Activated CD4-positive, alpha-beta T cell treated with anti-CD3 and anti-CD28 coated beads for 36 hours (primary cell): ENCODE data around the gene ADAMTS15. TPM values are rescaled to one million over a fixed set of nuclear protein-coding genes. Genes with fewer than 3 reads are reported as not detected.

Experiments used
- ATAC-seq: fragments of 200-7000 bp; cut with Tn5 transposase; one replicate; pipeline ENCODE4 v1.10.0; 2021; ENCODE audit warnings: mild to moderate bottlenecking, moderate library complexity
- CTCF ChIA-PET: fragments of 350-600 bp; sonication (Branson Sonifier 250); formaldehyde crosslinking; loops from one replicate; lab custom pipeline; 2021; ENCODE audit warnings: antibody characterized with exemption; lab: Charles Lee
- POLR2A ChIA-PET: fragments of 350-600 bp; sonication (Branson Sonifier 250); formaldehyde crosslinking; loops from one replicate; lab custom pipeline; 2021; ENCODE audit warnings: antibody characterized with exemption, inconsistent platforms; lab: Charles Lee
- DNase-seq: peaks from one replicate; pipeline ENCODE4 v3.0.0-alpha.2; 2020
- H3K27ac Mint-ChIP-seq: one replicate; pipeline ENCODE4 v1.8.0; 2021; ENCODE audit warnings: mixed read lengths
- H3K27me3 Mint-ChIP-seq: one replicate; pipeline ENCODE4 v1.8.0; 2021; ENCODE audit warnings: mixed read lengths
- H3K36me3 Mint-ChIP-seq: one replicate; pipeline ENCODE4 v1.8.0; 2021; ENCODE audit warnings: low read depth, mixed read lengths
- H3K4me1 Mint-ChIP-seq: one replicate; pipeline ENCODE4 v1.8.0; 2021; ENCODE audit warnings: mixed read lengths
- H3K4me3 Mint-ChIP-seq: one replicate; pipeline ENCODE4 v1.8.0; 2021; ENCODE audit warnings: mild to moderate bottlenecking, moderate library complexity, mixed read lengths
- H3K9me3 Mint-ChIP-seq: one replicate; pipeline ENCODE4 v1.8.0; 2021; ENCODE audit warnings: low read depth, mixed read lengths
- intact Hi-C, 2 experiments: fragments of 100-400 bp; cut with DNase I in 1 of 2; cut with micrococcal nuclease in 1 of 2; formaldehyde crosslinking; loops; one replicate each; pipeline versions ENCODE4 v1.14.2 to v1.15.1; 2022 to 2024; cut with DNase I, micrococcal nuclease
- total RNA-seq, 2 experiments: library from RNA; stranded (reverse); gene quantifications; one replicate each; pipeline ENCODE4 v1.2.3, GENCODE V29; 2021

The ADAMTS15 gene
- total RNA-seq, 2 experiments from 2014 or later = not detected

- intact Hi-C loops = no loop called here
- DNase-seq = no peak
- POLR2A ChIA-PET = no interaction called here
- CTCF ChIA-PET = interaction anchor here (0.6 kb wide), 1 partner anchor 339 kb away, joined by 4 read pairs; no protein-coding TSS in a partner anchor
- Mint-ChIP-seq H3K4me1 (no peaks in the 10 kb centered on the region), H3K27me3 (no peaks in the 10 kb centered on the region), H3K9me3 (no peaks in the 10 kb centered on the region), H3K36me3 (no peaks in the 10 kb centered on the region), H3K27ac (no peak overlapping the region), H3K4me3 (no peak overlapping the region)
- ATAC-seq = no peak
These were observed 74.7 kb downstream of the ADAMTS15 start for GRCh38 chr11:130523166-130523565.

- no peak for DNase-seq
- intact Hi-C loops = no loop called here
- no peaks in the 10 kb centered on the region for H3K4me1 Mint-ChIP-seq
- H3K27ac Mint-ChIP-seq = no peak overlapping the region
- H3K27me3 Mint-ChIP-seq = no peaks in the 10 kb centered on the region
- POLR2A ChIA-PET = no interaction called here
- ATAC-seq = no peak
- H3K9me3 Mint-ChIP-seq = no peaks in the 10 kb centered on the region
- H3K36me3 Mint-ChIP-seq = no peaks in the 10 kb centered on the region
- no peak overlapping the region for H3K4me3 Mint-ChIP-seq
- CTCF ChIA-PET = no interaction called here
These were observed 75.2 kb downstream of the ADAMTS15 start for GRCh38 chr11:130523609-130524008.

- Mint-ChIP-seq H3K4me3 (no peak overlapping the region), H3K36me3 (no peaks in the 10 kb centered on the region), H3K27me3 (no peaks in the 10 kb centered on the region), H3K9me3 (no peaks in the 10 kb centered on the region), H3K4me1 (no peaks in the 10 kb centered on the region), H3K27ac (no peak overlapping the region)
- POLR2A ChIA-PET = no interaction called here
- CTCF ChIA-PET = no interaction called here
- DNase-seq (no peak), ATAC-seq (no peak)
- intact Hi-C loops = no loop called here
These were observed 75.8 kb downstream of the ADAMTS15 start for GRCh38 chr11:130524132-130524790.

- POLR2A ChIA-PET = no interaction called here
- intact Hi-C loops = no loop called here
- ATAC-seq (no peak), DNase-seq (no peak)
- H3K4me1 Mint-ChIP-seq = no peaks in the 10 kb centered on the region
- no peak overlapping the region for H3K4me3 Mint-ChIP-seq
- H3K9me3 Mint-ChIP-seq = no peaks in the 10 kb centered on the region
- CTCF ChIA-PET = no interaction called here
- no peaks in the 10 kb centered on the region for H3K27me3 Mint-ChIP-seq
- no peak overlapping the region for H3K27ac Mint-ChIP-seq
- no peaks in the 10 kb centered on the region for H3K36me3 Mint-ChIP-seq
These were observed 76.9 kb downstream of the ADAMTS15 start for GRCh38 chr11:130525307-130525706.

Other genes starting within 250 kb of the ADAMTS15 start
- gene ZBTB44, start 133.7 kb upstream of the ADAMTS15 start, total RNA-seq = 10 to 100 TPM; 38.2 to 49.4 TPM
- gene ADAMTS8, start 20.0 kb upstream of the ADAMTS15 start, total RNA-seq = not detected